NCI-H1417 (cell line): ENCODE data around the gene ARHGAP9.

Source experiments
- DNase-seq, 3 experiments: peaks; one replicate each; lab custom pipeline; 2025; lab: John Stamatoyannopoulos, UW

Gene ARHGAP9

GRCh38 chr12:57491393-57492280 lies 12.0 kb upstream of the ARHGAP9 start:
- no peak for DNase-seq

- DNase-seq = no peak
Measured at GRCh38 chr12:57490126-57490525, 10.5 kb upstream of the ARHGAP9 start.

- no peak for DNase-seq
Measured at GRCh38 chr12:57489157-57489641, 9.5 kb upstream of the ARHGAP9 start.

GRCh38 chr12:57488402-57489156 lies 8.9 kb upstream of the ARHGAP9 start:
- peak in 1 of 3 experiments; percentile 53 for DNase-seq

GRCh38 chr12:57487597-57488401 lies 8.1 kb upstream of the ARHGAP9 start, which contains the start of gene MARS1:
MARS1 (plus strand) TSS chr12:57488068; CDS start chr12:57488091, 23 bp downstream.
- peak; percentile 95 to 99 (median 99) for DNase-seq

GRCh38 chr12:57487055-57487596 lies 7.5 kb upstream of the ARHGAP9 start:
- DNase-seq = no peak

GRCh38 chr12:57485695-57486094 lies 6.0 kb upstream of the ARHGAP9 start:
- no peak for DNase-seq

- no peak for DNase-seq
Measured at GRCh38 chr12:57483466-57483865, 3.8 kb upstream of the ARHGAP9 start.

- no peak for DNase-seq
Measured at GRCh38 chr12:57481671-57482070, 2.0 kb upstream of the ARHGAP9 start.

- no peak for DNase-seq
Measured at GRCh38 chr12:57479043-57479375, 657 bp downstream of the ARHGAP9 start.

GRCh38 chr12:57477710-57478681 lies 1.7 kb downstream of the ARHGAP9 start:
- DNase-seq = no peak

- no peak for DNase-seq
Measured at GRCh38 chr12:57476993-57477709, 2.5 kb downstream of the ARHGAP9 start.

- peak in 2 of 3 experiments; percentile 54 to 62 for DNase-seq
Measured at GRCh38 chr12:57476162-57476992, 3.3 kb downstream of the ARHGAP9 start.

GRCh38 chr12:57475271-57476161 lies 4.2 kb downstream of the ARHGAP9 start:
- peak in 2 of 3 experiments; percentile 65 to 68 for DNase-seq

GRCh38 chr12:57474862-57475261 lies 4.8 kb downstream of the ARHGAP9 start:
- DNase-seq = peak in 2 of 3 experiments; percentile 65 to 66

GRCh38 chr12:57474430-57474829 lies 5.2 kb downstream of the ARHGAP9 start:
- peak in 1 of 3 experiments; percentile 58 for DNase-seq

- no peak for DNase-seq
Measured at GRCh38 chr12:57473886-57474285, 5.8 kb downstream of the ARHGAP9 start.

GRCh38 chr12:57473392-57473791 lies 6.3 kb downstream of the ARHGAP9 start:
- no peak for DNase-seq
